ENCODE measurements around the gene SLC41A3.

DNA sequence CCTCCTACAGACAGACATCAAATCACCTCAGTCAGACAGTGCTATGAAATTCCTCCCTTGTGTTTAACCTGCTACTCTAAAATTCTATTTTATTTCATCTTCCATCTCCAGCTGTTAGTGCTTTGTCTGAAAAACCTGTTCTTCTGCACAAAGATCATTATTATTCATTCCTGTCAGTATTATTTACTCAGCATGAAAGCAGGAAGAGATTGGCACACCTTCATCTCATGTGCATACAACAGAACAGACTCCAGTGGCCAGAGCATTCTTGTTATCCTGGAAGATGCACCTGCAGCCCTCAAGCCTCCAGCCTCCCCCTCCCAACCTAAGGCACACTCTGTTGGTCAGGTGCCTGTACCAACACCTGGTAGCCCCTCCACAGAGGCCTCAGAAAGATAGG, 116.8 kb downstream of the SLC41A3 start:
- TF ChIP-seq, protein P1, sequence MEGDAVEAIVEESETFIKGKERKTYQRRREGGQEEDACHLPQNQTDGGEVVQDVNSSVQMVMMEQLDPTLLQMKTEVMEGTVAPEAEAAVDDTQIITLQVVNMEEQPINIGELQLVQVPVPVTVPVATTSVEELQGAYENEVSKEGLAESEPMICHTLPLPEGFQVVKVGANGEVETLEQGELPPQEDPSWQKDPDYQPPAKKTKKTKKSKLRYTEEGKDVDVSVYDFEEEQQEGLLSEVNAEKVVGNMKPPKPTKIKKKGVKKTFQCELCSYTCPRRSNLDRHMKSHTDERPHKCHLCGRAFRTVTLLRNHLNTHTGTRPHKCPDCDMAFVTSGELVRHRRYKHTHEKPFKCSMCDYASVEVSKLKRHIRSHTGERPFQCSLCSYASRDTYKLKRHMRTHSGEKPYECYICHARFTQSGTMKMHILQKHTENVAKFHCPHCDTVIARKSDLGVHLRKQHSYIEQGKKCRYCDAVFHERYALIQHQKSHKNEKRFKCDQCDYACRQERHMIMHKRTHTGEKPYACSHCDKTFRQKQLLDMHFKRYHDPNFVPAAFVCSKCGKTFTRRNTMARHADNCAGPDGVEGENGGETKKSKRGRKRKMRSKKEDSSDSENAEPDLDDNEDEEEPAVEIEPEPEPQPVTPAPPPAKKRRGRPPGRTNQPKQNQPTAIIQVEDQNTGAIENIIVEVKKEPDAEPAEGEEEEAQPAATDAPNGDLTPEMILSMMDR (IDR thresholded peaks at IDR 0.05; ENCODE audit: low read depth, low read length, missing input control), result no peak
- TF ChIP-seq NR2F2 (IDR thresholded peaks at IDR 0.05) (no peak), YY1 (IDR thresholded peaks at IDR 0.05) (no peak)
- TF ChIP-seq, protein P2, sequence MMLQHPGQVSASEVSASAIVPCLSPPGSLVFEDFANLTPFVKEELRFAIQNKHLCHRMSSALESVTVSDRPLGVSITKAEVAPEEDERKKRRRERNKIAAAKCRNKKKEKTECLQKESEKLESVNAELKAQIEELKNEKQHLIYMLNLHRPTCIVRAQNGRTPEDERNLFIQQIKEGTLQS (IDR thresholded peaks at IDR 0.05), result no peak
- TF ChIP-seq, protein P3, sequence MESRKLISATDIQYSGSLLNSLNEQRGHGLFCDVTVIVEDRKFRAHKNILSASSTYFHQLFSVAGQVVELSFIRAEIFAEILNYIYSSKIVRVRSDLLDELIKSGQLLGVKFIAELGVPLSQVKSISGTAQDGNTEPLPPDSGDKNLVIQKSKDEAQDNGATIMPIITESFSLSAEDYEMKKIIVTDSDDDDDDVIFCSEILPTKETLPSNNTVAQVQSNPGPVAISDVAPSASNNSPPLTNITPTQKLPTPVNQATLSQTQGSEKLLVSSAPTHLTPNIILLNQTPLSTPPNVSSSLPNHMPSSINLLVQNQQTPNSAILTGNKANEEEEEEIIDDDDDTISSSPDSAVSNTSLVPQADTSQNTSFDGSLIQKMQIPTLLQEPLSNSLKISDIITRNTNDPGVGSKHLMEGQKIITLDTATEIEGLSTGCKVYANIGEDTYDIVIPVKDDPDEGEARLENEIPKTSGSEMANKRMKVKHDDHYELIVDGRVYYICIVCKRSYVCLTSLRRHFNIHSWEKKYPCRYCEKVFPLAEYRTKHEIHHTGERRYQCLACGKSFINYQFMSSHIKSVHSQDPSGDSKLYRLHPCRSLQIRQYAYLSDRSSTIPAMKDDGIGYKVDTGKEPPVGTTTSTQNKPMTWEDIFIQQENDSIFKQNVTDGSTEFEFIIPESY (IDR thresholded peaks at IDR 0.05), result no peak

Measured in liver (tissue), 3 donors.